Endothelial cell of umbilical vein (primary cell): Measurements from ENCODE around the gene BLM.

Experiments
- CTCF ChIP-seq, 2 donors: IDR thresholded peaks; 1 replicate in 1 of 2; 2 replicates in 1 of 2; pipeline ENCODE4 v1.5.1; 2011; ENCODE audit warnings: low read length in 2 of 2, mild to moderate bottlenecking in 2 of 2, moderate library complexity in 2 of 2, control low read depth in 1 of 2, inconsistent platforms in 1 of 2, low read depth in 1 of 2; ENCODE audit not compliant: insufficient read depth in 1 of 2; ENCODE audit errors: extremely low read depth in 1 of 2
- EZH2 ChIP-seq: IDR thresholded peaks from 2 replicates; pipeline ENCODE4 v1.6.1; 2012; ENCODE audit warnings: borderline replicate concordance, low read depth, mild to moderate bottlenecking, moderate library complexity, low read length, inconsistent platforms; ENCODE audit not compliant: severe bottlenecking

DNA sequence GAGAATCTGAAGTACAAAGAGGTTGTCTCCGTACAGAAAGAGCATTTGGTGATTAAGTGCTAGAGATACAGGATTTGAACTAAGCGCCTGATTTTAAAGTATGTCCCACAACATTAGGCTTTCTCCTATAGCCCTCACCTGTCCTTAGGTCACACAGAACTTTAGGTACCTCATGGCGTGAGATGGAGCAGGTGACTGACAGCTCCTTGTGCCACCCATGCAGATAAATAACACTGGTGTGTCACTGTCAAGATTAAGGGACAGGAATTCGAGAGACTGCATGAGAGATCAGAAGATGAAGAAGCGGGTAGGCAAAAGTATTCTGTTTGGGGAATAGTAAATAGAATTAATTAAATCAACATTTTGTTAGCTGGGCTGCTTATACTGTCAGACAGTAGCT, 1.1 kb downstream of the BLM start:
- TF ChIP-seq EZH2 (no peak), CTCF (IDR thresholded peaks at IDR 0.05; ENCODE audit: extremely low read depth in 1 of 2, insufficient read depth in 1 of 2, low read depth in 1 of 2, low read length in 2 of 2) (no peak)
